Measurements from ENCODE around the gene RCCD1. TPM values are rescaled to one million over a fixed set of nuclear protein-coding genes. Genes with fewer than 3 reads are reported as not detected.

The RCCD1 gene
- total and polyA plus RNA-seq, 4 donors: 4.4 to 11.5 (median 6.7) TPM

GRCh38 chr15:90953947-90954711 is 555 bp upstream of the RCCD1 start:
- Histone ChIP-seq H3K27ac (ENCODE audit: low read depth in 1 of 2, low read length in 1 of 2) (peak overlapping the region in 1 of 2 donors; percentile 96), H3K9ac (ENCODE audit: insufficient read depth in 1 of 2, low read length in 2 of 2) (no peak overlapping the region), H3K36me3 (ENCODE audit: control insufficient read depth in 4 of 4, insufficient read depth in 4 of 4, low read length in 4 of 4) (peaks cover 2 to 34% (median 25%) of the 10 kb centered on the region in 4 donors), H3K4me3 (no peak overlapping the region), H3K27me3 (ENCODE audit: control insufficient read depth in 3 of 3, insufficient read depth in 3 of 3, low read length in 2 of 3) (no peaks in the 10 kb centered on the region), H3K4me1 (ENCODE audit: control insufficient read depth in 5 of 5, insufficient read depth in 5 of 5, low read length in 5 of 5) (peaks cover 0 to 19% (median 9%) of the 10 kb centered on the region in 5 donors), H3K9me3 (ENCODE audit: control insufficient read depth in 4 of 4, insufficient read depth in 3 of 4, low read length in 3 of 4) (no peaks in the 10 kb centered on the region)
- ATAC-seq (ENCODE audit: insufficient read depth, low FRiP score): no peak
- no peak for DNase-seq
- no peak for TF ChIP-seq CTCF (IDR thresholded peaks at IDR 0.05; ENCODE audit: control extremely low read depth, extremely low read depth)
- 76 to 79% methylated on average over 15 to 16 of the region's 16 CpGs for whole genome bisulfite sequencing, 2 donors

DNA sequence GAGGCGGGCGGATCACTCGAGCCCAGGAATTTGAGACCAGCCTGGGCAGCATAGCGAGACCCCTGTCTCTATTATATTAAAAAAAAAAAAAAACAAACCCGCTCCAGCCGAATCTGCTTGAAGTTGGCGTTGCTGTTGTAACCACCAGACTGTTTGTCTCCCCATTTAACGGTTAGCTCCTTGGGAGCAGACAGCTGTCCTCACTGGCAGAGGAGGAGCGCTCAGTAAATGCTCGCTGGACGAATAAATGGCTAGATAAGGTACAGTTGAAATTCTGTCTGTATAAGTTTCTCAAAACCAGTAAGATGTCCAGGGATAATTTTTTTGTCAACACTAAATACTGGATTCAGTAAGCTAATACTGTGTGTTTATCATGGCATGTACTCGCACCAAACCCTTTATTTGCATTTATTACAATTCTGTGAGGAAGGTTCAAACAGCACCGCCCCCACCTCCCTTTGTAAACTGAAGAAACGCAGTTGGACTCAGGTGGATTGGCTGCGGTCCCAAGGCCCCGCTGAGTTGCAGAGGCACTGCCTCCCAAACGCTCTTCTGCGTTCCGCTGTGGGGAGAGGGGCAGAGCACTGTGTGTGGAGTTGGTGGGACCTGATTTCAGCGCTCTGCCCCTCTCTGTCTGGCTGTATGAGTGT is 1.1 kb downstream of the RCCD1 start:
- H3K9me3 ChIP-seq (ENCODE audit: control insufficient read depth in 4 of 4, insufficient read depth in 3 of 4, low read length in 3 of 4): no peaks in the 10 kb centered on the region
- H3K9ac ChIP-seq (ENCODE audit: insufficient read depth in 1 of 2, low read length in 2 of 2): no peak overlapping the region
- WGBS, 2 donors: 72 to 78% methylated on average over 20 of the region's 20 CpGs
- no peaks in the 10 kb centered on the region for H3K27me3 ChIP-seq (ENCODE audit: control insufficient read depth in 3 of 3, insufficient read depth in 3 of 3, low read length in 2 of 3)
- TF ChIP-seq CTCF (IDR thresholded peaks at IDR 0.05; ENCODE audit: control extremely low read depth, extremely low read depth): no peak
- peak in 1 of 3 donors; percentile 24 for DNase-seq
- no peak overlapping the region for H3K27ac ChIP-seq (ENCODE audit: low read depth in 1 of 2, low read length in 1 of 2)
- peaks cover 2 to 21% (median 14%) of the 10 kb centered on the region in 4 donors for H3K36me3 ChIP-seq (ENCODE audit: control insufficient read depth in 4 of 4, insufficient read depth in 4 of 4, low read length in 4 of 4)
- no peak for ATAC-seq (ENCODE audit: insufficient read depth, low FRiP score)
- no peak overlapping the region for H3K4me3 ChIP-seq
- peaks cover 0 to 19% (median 9%) of the 10 kb centered on the region in 5 donors for H3K4me1 ChIP-seq (ENCODE audit: control insufficient read depth in 5 of 5, insufficient read depth in 5 of 5, low read length in 5 of 5)

DNA sequence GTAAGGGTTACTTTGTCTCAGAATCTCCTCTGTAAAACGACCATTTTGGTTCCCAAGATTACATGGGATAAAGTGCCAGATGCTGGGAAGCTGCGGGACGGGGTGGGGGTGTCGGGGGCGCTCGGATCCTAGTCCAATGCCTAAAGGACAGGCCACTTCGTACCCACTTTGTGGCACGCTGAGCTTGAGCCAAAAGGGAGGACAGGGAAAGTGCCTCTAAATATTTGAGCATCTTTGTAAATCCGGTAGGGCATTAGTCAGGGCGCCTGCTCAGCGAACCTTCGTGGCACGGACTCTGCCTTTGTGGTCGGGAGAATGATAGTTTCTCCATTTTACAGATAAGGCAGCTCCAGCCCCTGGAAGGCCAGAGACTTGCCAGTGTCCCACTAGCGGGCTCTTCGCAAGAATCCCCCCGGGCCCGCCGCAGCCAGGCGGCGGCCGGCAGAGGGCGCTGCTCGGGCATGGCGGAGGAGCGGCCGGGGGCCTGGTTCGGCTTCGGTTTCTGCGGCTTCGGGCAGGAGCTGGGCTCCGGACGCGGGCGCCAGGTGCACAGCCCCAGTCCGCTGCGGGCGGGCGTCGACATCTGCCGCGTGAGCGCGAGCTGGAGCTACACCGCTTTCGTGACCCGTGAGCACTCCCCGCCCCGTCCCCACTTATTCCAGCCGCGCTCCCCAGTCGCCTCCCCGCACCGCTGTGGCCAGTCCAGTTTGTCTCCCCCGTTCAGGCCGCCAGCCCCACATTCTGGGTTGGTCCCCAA is 1.8 kb downstream of the RCCD1 start:
- peaks cover 0 to 19% (median 9%) of the 10 kb centered on the region in 5 donors for H3K4me1 ChIP-seq (ENCODE audit: control insufficient read depth in 5 of 5, insufficient read depth in 5 of 5, low read length in 5 of 5)
- TF ChIP-seq CTCF (IDR thresholded peaks at IDR 0.05; ENCODE audit: control extremely low read depth, extremely low read depth): peak; percentile 58
- no peaks in the 10 kb centered on the region for H3K9me3 ChIP-seq (ENCODE audit: control insufficient read depth in 4 of 4, insufficient read depth in 3 of 4, low read length in 3 of 4)
- H3K27ac ChIP-seq (ENCODE audit: low read depth in 1 of 2, low read length in 1 of 2): peak overlapping the region in 1 of 2 donors; percentile 15
- ATAC-seq (ENCODE audit: insufficient read depth, low FRiP score) (peak; percentile 51), DNase-seq (peak; percentile 83 to 90 (median 88))
- H3K9ac ChIP-seq (ENCODE audit: insufficient read depth in 1 of 2, low read length in 2 of 2): peak overlapping the region in 1 of 2 donors; percentile 55
- peak overlapping the region; percentile 49 for H3K4me3 ChIP-seq
- 10 to 12% methylated on average over 52 to 56 of the region's 56 CpGs for WGBS, 2 donors
- peaks cover 2 to 25% (median 17%) of the 10 kb centered on the region in 4 donors for H3K36me3 ChIP-seq (ENCODE audit: control insufficient read depth in 4 of 4, insufficient read depth in 4 of 4, low read length in 4 of 4)
- no peaks in the 10 kb centered on the region for H3K27me3 ChIP-seq (ENCODE audit: control insufficient read depth in 3 of 3, insufficient read depth in 3 of 3, low read length in 2 of 3)

Data from lung (tissue), 12 donors.